SHP77 (cell line): Measurements from ENCODE around the gene GOSR2.

ENCODE experiments used
- DNase-seq, 2 experiments: peaks; one replicate each; lab custom pipeline; 2025; lab: John Stamatoyannopoulos, UW

The GOSR2 gene

DNA sequence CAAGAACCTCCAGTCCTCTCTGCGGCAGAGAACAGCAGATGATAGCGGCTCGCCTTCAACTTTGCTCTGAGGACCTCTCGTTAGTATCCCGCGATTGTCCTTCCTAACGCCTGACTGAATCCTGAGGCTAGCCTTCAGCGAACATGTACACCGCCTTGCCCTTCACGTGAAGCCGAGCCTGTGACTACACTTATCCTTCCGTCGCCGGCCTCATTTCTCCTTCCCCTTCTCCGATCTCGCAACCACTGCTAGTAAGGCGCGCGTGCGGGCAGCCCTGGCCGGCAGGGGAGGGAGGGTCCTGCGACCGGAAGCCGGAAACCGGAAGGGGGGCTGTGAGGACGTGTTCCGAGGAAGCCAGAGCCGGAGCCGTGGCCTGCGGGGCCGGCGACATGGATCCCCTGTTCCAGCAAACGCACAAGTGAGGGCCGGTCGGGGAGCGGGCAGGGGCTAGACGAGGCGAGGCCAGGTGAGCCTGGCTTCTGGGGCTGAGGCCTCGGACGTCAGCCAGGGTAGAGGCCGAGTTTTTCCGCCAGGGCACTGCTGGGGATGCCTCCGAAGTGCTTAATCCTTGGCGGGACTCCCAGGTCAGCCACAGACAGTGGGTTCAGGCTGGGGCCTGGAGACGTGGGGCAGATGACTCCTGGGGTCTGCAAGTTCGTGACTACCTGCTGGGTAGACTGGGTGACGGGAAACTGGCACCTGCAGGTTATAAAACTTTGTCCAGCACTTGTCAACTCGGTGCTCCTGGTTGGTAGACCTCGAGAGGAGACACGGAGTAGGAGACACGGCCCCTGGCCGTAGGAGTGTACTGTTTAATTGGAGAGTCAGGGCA lies at the start of gene GOSR2:
Gene GOSR2 (plus strand): TSS at position 357 of the 832 bp plus-strand sequence. CDS start 33 bp downstream, at position 390.
- peak; percentile 94 for DNase-seq

DNA sequence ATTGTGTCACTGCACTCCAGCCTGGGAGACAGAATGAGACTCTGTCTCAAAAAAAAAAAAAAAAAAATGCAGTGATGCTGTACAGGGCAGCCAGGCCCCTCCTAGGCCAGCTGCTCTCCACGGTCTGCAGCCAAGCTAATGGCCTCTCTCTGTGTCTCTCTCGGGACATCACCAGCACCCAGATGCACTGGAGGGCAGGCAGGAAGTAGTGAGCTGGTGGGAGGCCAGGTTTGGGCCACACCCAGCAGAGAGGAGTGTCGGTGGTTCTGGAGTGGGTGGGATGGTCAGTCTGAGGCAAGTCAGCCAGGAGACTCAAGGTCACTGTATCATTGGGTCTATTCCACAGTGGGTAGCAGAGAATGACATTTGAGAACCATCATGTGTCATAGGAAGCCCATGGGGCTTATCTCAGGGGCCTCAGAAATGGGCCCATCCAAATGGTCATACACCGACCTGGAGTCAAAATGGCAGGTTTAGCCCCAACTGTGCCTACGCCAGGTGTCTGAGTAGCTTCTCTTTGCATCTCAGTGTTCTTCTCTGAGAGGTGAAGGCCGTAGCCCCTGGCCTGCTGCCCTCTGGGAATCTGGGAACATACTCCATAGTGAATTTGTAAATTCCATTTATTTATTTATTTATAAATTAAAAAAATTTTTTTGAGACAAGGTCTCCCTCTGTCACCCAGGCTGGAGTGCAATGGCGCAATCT lies 48.9 kb upstream of the GOSR2 start:
- no peak for DNase-seq

GRCh38 chr17:46874906-46875305 lies 48.1 kb upstream of the GOSR2 start:
- no peak for DNase-seq

- no peak for DNase-seq
Observed at GRCh38 chr17:46875849-46876352, 47.1 kb upstream of the GOSR2 start.

DNA sequence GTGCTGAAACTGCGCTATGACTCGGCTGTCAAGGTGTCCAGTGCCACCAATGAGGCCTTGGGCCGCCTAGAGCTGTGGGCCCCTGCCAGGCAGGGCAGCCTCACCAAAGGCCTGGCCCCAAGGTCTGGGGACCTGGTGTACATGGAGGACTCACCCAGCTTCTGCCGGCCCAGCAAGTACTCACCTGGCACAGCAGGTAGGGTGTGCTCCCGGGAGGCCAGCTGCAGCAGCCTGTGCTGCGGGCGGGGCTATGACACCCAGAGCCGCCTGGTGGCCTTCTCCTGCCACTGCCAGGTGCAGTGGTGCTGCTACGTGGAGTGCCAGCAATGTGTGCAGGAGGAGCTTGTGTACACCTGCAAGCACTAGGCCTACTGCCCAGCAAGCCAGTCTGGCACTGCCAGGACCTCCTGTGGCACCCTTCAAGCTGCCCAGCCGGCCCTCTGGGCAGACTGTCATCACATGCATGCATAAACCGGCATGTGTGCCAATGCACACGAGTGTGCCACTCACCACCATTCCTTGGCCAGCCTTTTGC lies 46.5 kb upstream of the GOSR2 start:
- DNase-seq = peak; percentile 72 to 74

- DNase-seq = no peak
Observed at GRCh38 chr17:46876926-46877325, 46.0 kb upstream of the GOSR2 start.

- no peak for DNase-seq
Observed at GRCh38 chr17:46877466-46877865, 45.5 kb upstream of the GOSR2 start.

DNA sequence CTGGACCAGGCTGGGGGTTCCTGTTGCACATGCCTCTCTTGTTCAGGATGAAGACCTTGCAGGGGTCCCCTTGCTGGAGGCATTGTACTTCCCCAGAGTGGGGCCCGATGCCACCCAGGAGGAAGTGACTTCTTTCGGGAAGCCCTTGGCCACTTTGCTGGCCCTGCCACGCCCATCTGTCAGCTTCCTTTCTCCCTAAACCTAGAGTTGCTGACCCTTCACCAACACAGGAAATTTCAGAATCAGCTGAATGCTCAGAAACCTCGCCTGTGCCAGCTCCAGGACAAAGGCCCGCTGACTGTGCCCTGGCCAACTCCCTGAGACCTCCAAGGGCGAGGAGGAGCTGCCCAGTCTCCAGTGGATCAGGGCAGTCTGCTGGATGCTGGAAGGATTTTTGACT lies 44.9 kb upstream of the GOSR2 start:
- DNase-seq = no peak

DNA sequence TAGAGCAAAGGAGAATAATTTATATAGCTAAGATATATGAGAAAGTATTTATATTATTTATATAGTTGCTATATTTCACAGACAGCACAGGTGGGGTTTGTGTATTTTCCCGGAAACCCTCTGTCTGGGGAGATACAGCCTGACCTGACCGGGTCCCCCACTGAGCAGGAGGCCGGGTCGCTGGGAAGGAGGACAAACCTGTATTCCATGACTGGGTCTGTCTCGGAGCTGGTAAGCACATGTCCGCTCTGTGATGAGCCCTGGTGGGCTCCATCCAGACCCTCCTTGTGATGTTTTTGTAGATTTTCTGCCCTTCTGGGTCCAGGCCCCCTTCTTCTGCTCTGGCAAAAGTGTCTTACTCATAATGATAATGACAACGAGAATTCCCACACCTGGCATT lies 43.9 kb upstream of the GOSR2 start:
- no peak for DNase-seq

- DNase-seq = no peak
Observed at GRCh38 chr17:46881015-46881414, 41.9 kb upstream of the GOSR2 start.

GRCh38 chr17:46882666-46883065 lies 40.3 kb upstream of the GOSR2 start:
- DNase-seq = no peak

- DNase-seq = no peak
Observed at GRCh38 chr17:46883871-46884520, 39.0 kb upstream of the GOSR2 start.

- DNase-seq = no peak
Observed at GRCh38 chr17:46884552-46884951, 38.4 kb upstream of the GOSR2 start.

DNA sequence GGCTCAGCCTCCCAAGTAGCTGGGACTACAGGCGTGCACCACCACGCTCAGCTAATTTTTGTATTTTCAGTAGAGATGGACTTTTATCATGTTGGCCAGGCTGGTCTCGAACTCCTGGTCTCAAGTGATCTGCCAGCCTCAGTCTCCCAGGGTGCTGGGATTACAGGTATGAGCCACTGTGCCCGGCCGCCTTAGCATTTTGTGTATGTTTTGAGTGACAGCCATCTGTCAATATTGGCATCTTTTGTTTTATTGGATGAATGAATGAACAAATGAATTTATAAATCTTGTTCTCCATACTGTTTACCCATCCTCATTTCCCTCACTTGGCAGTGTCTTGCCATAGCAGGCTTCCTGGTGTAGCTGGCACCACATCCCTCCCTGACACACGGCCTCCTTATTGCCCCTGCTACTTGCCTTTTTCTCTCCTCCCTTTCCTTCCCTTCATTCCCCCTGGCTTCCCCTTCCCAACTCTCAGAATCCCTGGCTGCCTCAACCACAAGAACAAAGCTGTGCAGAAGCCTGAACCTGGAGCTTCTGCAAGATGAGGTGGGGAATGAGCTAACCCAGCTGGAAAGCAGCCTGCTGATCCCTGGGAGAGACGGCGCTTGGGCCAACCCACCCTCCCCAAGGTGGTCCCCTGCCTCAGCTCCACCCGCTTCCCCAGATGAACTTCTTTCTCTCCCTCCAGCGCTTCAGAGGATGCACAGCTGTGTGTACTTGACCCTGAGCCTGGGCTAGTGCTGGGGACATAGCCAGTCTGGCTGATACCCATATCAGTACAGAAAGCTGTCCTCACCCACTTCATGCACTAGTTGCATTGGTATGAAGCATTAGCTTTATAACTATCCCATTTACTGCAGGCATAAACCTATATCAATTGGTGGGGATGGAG lies 37.3 kb upstream of the GOSR2 start:
- no peak for DNase-seq

- no peak for DNase-seq
Observed at GRCh38 chr17:46886310-46886663, 36.7 kb upstream of the GOSR2 start.

GRCh38 chr17:46887717-46888116 lies 35.2 kb upstream of the GOSR2 start:
- DNase-seq = no peak

- DNase-seq = no peak
Observed at GRCh38 chr17:46888727-46889126, 34.2 kb upstream of the GOSR2 start.

DNA sequence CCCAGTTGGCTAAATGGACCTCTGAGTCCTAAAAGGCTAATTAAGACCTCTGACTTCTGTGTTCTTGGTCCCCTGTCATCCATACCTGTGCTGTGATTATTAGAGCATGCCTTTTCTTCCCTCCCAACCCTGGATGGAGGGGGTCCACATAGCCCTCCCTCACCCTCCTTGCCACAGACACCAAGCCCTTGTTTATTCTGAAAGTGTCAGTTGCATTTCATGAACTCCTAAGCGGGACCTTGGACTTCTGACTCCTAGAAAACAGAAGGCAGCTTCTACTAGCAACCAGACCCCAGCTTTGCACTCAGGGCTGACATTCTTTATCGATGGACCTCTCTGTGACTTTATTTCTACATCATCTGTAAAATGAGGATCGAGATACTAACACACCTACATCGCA lies 33.4 kb upstream of the GOSR2 start:
- DNase-seq = no peak

DNA sequence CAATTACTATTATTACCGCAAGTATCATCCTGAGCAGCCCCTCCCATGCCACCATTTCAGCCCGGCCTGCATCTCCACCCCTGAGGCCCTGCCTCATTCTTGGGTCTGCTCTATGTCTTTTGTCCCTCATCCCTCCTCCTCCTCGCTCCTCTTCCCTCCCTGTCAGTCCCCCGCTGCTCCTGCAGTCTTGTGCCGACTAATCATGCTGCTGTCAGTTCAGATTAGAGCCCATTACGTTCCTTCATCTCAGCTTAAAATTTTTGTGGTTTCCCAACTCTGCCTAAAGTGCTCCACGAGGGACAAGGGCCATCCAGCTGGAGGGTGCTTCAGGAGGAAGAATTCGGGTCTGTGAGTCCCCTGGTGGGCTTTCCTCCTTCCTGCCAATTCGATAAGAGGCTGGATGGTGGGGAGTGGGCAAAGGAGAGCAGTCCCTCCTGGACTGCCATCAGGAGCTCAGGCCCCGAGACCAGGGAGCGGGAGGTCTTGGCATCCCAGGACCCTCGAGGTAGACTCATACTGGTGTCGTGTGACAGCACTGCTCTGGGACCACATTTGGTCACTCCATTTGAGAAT lies 32.9 kb upstream of the GOSR2 start:
- no peak for DNase-seq

DNA sequence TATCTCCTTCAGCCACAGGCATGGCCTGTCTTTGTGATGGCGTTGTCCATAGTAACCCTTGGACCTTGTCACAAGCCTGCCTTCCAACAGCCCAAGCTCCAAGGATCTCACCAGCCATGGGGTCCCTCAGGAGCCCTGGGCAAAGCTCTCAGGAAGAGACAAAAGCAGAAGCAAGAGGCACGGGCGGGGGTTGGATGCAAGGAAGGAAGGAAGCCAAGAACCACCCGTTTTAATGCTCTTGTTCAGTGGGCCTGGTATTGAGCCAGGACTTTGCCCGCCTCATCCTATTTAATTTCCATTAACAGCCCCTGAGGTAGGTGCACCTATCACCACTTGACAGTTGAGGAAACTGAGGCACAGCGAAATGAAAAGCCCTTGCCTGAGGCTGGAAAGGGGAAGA lies 32.3 kb upstream of the GOSR2 start:
- DNase-seq = no peak

- DNase-seq = no peak
Observed at GRCh38 chr17:46892192-46892703, 30.7 kb upstream of the GOSR2 start.
